ENCODE measurements around the gene DSTN.

DNA sequence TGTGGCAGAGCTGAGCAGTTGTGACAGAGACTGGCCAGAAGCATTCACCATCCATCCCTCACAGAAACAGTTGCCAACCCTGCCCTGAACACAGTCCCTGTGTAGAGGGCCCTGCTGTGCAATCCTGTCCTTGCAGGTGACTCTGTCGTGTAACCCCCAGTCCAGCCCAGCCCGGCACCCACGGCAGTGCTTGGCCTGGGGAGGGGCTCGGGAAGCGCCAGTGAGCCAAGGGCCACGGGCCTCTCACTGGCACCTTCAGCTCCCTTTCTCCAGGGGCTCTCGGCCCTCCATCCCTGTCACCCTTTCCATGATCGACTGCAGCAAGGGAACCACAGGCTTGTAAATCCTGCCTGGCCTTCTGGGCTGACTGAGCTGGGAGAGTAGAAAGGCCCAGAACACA lies 59.1 kb downstream of the DSTN start:
- TF ChIP-seq CTCF (IDR thresholded peaks at IDR 0.05) (no peak), EP300 (IDR thresholded peaks at IDR 0.05; ENCODE audit: low read depth) (no peak)

Data from transverse colon (tissue), 3 donors.